C4-2B (cell line): ENCODE data around the gene ZNF620.

Experiments
- ZFX ChIP-seq: fragments of 450-650 bp; IDR thresholded peaks from 2 replicates; pipeline ENCODE4 v1.6.1; 2017
- TF ChIP-seq, protein P1 (sequence below): fragments of 450-650 bp; conservative IDR thresholded peaks from 2 replicates; pipeline ENCODE4 v1.5.1; 2017; ENCODE audit warnings: mild to moderate bottlenecking

DNA sequence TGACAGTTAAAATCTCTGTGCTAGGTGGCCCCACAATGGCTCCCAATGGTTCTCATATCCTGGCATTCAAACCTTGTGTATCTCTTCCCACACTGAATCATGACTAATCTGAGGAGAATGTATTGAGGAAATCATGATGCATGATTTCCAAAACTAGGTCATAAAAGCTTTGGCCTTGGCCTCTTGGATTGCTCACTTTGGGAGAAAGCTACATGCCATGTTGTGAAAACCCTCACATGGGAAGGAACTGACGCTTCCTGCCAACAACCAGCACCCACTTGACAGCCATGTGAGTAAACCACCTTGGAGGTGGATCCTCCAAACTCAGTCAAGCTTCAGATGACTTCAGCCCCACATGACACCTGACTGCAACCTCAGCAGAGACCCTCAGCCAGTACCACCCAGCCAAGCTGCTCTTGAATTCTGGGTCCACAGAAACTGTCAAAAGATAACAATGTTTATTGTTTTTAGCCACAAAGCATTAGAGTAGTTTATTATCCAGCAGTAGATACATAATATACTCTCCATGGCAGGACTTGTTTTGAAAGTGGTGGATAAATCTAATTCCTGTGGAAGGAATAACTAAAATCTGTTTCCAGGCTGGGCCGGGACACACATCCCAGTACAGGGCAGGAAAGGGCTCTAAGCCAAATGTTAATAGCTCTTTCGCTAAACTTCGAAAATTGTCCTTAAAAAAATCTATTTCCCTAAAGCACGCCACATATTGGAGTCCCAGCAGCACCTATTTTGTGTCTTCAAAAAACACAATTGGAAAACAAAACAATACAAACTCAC, 1.0 kb upstream of the ZNF620 start:
- TF ChIP-seq, protein P1, sequence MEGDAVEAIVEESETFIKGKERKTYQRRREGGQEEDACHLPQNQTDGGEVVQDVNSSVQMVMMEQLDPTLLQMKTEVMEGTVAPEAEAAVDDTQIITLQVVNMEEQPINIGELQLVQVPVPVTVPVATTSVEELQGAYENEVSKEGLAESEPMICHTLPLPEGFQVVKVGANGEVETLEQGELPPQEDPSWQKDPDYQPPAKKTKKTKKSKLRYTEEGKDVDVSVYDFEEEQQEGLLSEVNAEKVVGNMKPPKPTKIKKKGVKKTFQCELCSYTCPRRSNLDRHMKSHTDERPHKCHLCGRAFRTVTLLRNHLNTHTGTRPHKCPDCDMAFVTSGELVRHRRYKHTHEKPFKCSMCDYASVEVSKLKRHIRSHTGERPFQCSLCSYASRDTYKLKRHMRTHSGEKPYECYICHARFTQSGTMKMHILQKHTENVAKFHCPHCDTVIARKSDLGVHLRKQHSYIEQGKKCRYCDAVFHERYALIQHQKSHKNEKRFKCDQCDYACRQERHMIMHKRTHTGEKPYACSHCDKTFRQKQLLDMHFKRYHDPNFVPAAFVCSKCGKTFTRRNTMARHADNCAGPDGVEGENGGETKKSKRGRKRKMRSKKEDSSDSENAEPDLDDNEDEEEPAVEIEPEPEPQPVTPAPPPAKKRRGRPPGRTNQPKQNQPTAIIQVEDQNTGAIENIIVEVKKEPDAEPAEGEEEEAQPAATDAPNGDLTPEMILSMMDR = no peak
- no peak for TF ChIP-seq ZFX
